Mesendoderm (in vitro differentiated cells): Measurements from ENCODE around the gene STK35. TPM values are rescaled to one million over a fixed set of nuclear protein-coding genes. Genes with fewer than 3 reads are reported as not detected.
A peak's percentile ranks its signal among the peaks of the same experiment; 100 is the strongest.

Source experiments
- DNase-seq: peaks from one replicate; pipeline ENCODE4 v3.0.0; 2013
- H2AK5ac ChIP-seq: 2 replicates; pipeline ENCODE4 v1.6.1; 2013; ENCODE audit warnings: low read length, inconsistent platforms
- H2BK120ac ChIP-seq: 2 replicates; pipeline ENCODE4 v1.6.1; 2013; ENCODE audit warnings: low read depth, mild to moderate bottlenecking, low read length, moderate library complexity, mixed read lengths
- H2BK15ac ChIP-seq: replicated peaks from 2 replicates; pipeline ENCODE4 v1.6.1; 2013; ENCODE audit warnings: low read depth, mild to moderate bottlenecking, moderate library complexity
- H2BK5ac ChIP-seq: 2 replicates; pipeline ENCODE4 v1.6.1; 2013; ENCODE audit warnings: low read length, inconsistent platforms
- H3K18ac ChIP-seq: 2 replicates; pipeline ENCODE4 v1.6.1; 2013; ENCODE audit warnings: mild to moderate bottlenecking, low read length, mixed read lengths
- H3K23ac ChIP-seq: one replicate; pipeline ENCODE4 v1.6.1; 2013; ENCODE audit warnings: low read length
- H3K27ac ChIP-seq: 2 replicates; pipeline ENCODE4 v1.5.1; 2013; ENCODE audit warnings: low read depth, mild to moderate bottlenecking, inconsistent platforms, low read length, moderate library complexity
- H3K27me3 ChIP-seq: 2 replicates; pipeline ENCODE4 v1.6.1; 2013; ENCODE audit warnings: low read length, control low read depth, mild to moderate bottlenecking, inconsistent platforms; ENCODE audit not compliant: insufficient read depth, poor library complexity
- H3K36me3 ChIP-seq: 2 replicates; pipeline ENCODE4 v1.6.1; 2013; ENCODE audit warnings: low read length, inconsistent platforms; ENCODE audit not compliant: control insufficient read depth, insufficient read depth
- H3K4ac ChIP-seq: one replicate; pipeline ENCODE4 v1.6.1; 2013; ENCODE audit warnings: low read depth, mild to moderate bottlenecking, low read length, moderate library complexity
- H3K4me1 ChIP-seq: 2 replicates; pipeline ENCODE4 v1.6.1; 2013; ENCODE audit warnings: low read depth, low read length, inconsistent platforms; ENCODE audit not compliant: control insufficient read depth
- H3K4me2 ChIP-seq: 2 replicates; pipeline ENCODE4 v1.6.1; 2013; ENCODE audit warnings: low read length
- H3K4me3 ChIP-seq: 2 replicates; pipeline ENCODE4 v1.5.1; 2013; ENCODE audit warnings: mild to moderate bottlenecking, low read length
- H3K56ac ChIP-seq: one replicate; pipeline ENCODE4 v1.6.1; 2013; ENCODE audit warnings: low read length
- H3K79me1 ChIP-seq: 2 replicates; pipeline ENCODE4 v1.6.1; 2013; ENCODE audit warnings: low read length, inconsistent platforms
- H3K79me2 ChIP-seq: 2 replicates; pipeline ENCODE4 v1.6.1; 2013; ENCODE audit warnings: mild to moderate bottlenecking, low read length; ENCODE audit not compliant: control insufficient read depth, insufficient read depth
- H3K9ac ChIP-seq: 2 replicates; pipeline ENCODE4 v1.6.1; 2013; ENCODE audit warnings: low read length, inconsistent platforms
- H4K5ac ChIP-seq: one replicate; pipeline ENCODE4 v1.6.1; 2013; ENCODE audit warnings: low read length
- H4K8ac ChIP-seq: one replicate; pipeline ENCODE4 v1.6.1; 2013; ENCODE audit warnings: low read depth, mild to moderate bottlenecking, control low read depth, low read length, moderate library complexity
- WGBS: extraction: QIAGEN DNeasy Blood & Tissue Kit; methylation state at CpG from one replicate; pipeline ENCODE4 v1.1.7; 2013; ENCODE audit warnings: low lambda C conversion rate, missing lambda C conversion rate; ENCODE audit not compliant: insufficient coverage; ENCODE audit errors: extremely low coverage; 5-methylcytosine and 5-hydroxymethylcytosine counted together
- polyA plus RNA-seq, 2 experiments: library from polyadenylated mRNA; stranded (reverse); fragments of 200-250 nt; gene quantifications; one replicate each; pipeline ENCODE4 v1.2.3, GENCODE V29; 2013

Gene STK35
- polyA plus RNA-seq (2013, experiment 1 of 2) = 25.0 TPM
- polyA plus RNA-seq (2013, experiment 2 of 2) = 24.3 TPM

- Histone ChIP-seq H3K9ac (peak within 1 kb of the TSS; percentile 81), H2AK5ac (no peak within 1 kb of the TSS), H3K4me2 (peak within 1 kb of the TSS; percentile 61), H3K27ac (peak within 1 kb of the TSS; percentile 96), H3K79me1 (peaks cover 13% of the 10 kb centered on the region), H3K4me3 (peak within 1 kb of the TSS; percentile 79), H3K4ac (peak within 1 kb of the TSS; percentile 61), H3K79me2 (peaks cover 27% of the 10 kb centered on the region), H2BK5ac (peak within 1 kb of the TSS; percentile 92), H3K23ac (peak within 1 kb of the TSS; percentile 20), H4K8ac (no peak within 1 kb of the TSS), H3K18ac (peak within 1 kb of the TSS; percentile 89), H3K4me1 (peaks cover 4% of the 10 kb centered on the region), H3K56ac (peak within 1 kb of the TSS; percentile 88), H3K27me3 (no peaks in the 10 kb centered on the region), H2BK15ac (no peak within 1 kb of the TSS), H2BK120ac (no peak within 1 kb of the TSS), H4K5ac (peak within 1 kb of the TSS; percentile 96), H3K36me3 (no peaks in the 10 kb centered on the region)
- DNase-seq = no peak
- WGBS = no CpG with 5 or more reads among the region's 32 CpGs
Measured at GRCh38 chr20:2101057-2101864, at the start of gene STK35. STK35 (plus strand) TSS chr20:2101827; CDS start chr20:2101882, 55 bp downstream.

- Histone ChIP-seq H3K4me3 (no peak overlapping the region), H2BK15ac (no peak overlapping the region), H4K8ac (no peak overlapping the region), H3K79me1 (no peaks in the 10 kb centered on the region), H3K56ac (no peak overlapping the region), H3K27me3 (no peaks in the 10 kb centered on the region), H3K18ac (no peak overlapping the region), H2AK5ac (no peak overlapping the region), H2BK120ac (no peak overlapping the region), H3K4me1 (no peaks in the 10 kb centered on the region), H4K5ac (no peak overlapping the region), H3K23ac (no peak overlapping the region), H3K9ac (no peak overlapping the region), H3K79me2 (no peaks in the 10 kb centered on the region), H3K27ac (no peak overlapping the region), H3K4me2 (no peak overlapping the region), H2BK5ac (no peak overlapping the region), H3K36me3 (no peaks in the 10 kb centered on the region), H3K4ac (no peak overlapping the region)
- WGBS = no CpG with 5 or more reads among the region's 2 CpGs
- peak; percentile 44 for DNase-seq
Measured at GRCh38 chr20:2051946-2052345, 49.7 kb upstream of the STK35 start.

- no CpG with 5 or more reads among the region's 1 CpG for WGBS
- H4K5ac ChIP-seq = no peak overlapping the region
- no peak overlapping the region for H2AK5ac ChIP-seq
- no peak overlapping the region for H2BK120ac ChIP-seq
- H3K4me1 ChIP-seq = no peaks in the 10 kb centered on the region
- H3K23ac ChIP-seq = no peak overlapping the region
- no peak overlapping the region for H3K56ac ChIP-seq
- H3K27me3 ChIP-seq = no peaks in the 10 kb centered on the region
- H2BK15ac ChIP-seq = no peak overlapping the region
- no peak overlapping the region for H3K4ac ChIP-seq
- H3K79me1 ChIP-seq = no peaks in the 10 kb centered on the region
- no peak overlapping the region for H3K4me2 ChIP-seq
- no peak overlapping the region for H2BK5ac ChIP-seq
- H3K36me3 ChIP-seq = no peaks in the 10 kb centered on the region
- no peak overlapping the region for H3K18ac ChIP-seq
- DNase-seq = peak; percentile 22
- H3K27ac ChIP-seq = no peak overlapping the region
- H3K79me2 ChIP-seq = no peaks in the 10 kb centered on the region
- no peak overlapping the region for H4K8ac ChIP-seq
- H3K4me3 ChIP-seq = no peak overlapping the region
- H3K9ac ChIP-seq = no peak overlapping the region
Measured at GRCh38 chr20:2052741-2053140, 48.9 kb upstream of the STK35 start.

- Histone ChIP-seq H2BK120ac (no peak overlapping the region), H2BK5ac (no peak overlapping the region), H4K5ac (no peak overlapping the region), H2BK15ac (no peak overlapping the region), H3K23ac (no peak overlapping the region), H3K56ac (no peak overlapping the region), H3K9ac (no peak overlapping the region), H2AK5ac (no peak overlapping the region), H3K4me2 (no peak overlapping the region), H3K27ac (no peak overlapping the region), H3K4me1 (no peaks in the 10 kb centered on the region), H3K4me3 (no peak overlapping the region), H4K8ac (no peak overlapping the region), H3K18ac (no peak overlapping the region), H3K36me3 (no peaks in the 10 kb centered on the region), H3K27me3 (no peaks in the 10 kb centered on the region), H3K4ac (no peak overlapping the region), H3K79me1 (no peaks in the 10 kb centered on the region), H3K79me2 (no peaks in the 10 kb centered on the region)
- no peak for DNase-seq
Measured at GRCh38 chr20:2053615-2054014, 48.0 kb upstream of the STK35 start.

GRCh38 chr20:2054911-2055310 lies 46.7 kb upstream of the STK35 start:
- Histone ChIP-seq H2BK120ac (no peak overlapping the region), H3K4me2 (no peak overlapping the region), H3K4ac (no peak overlapping the region), H3K23ac (no peak overlapping the region), H3K4me3 (no peak overlapping the region), H2BK5ac (no peak overlapping the region), H2AK5ac (no peak overlapping the region), H3K79me1 (no peaks in the 10 kb centered on the region), H3K27me3 (no peaks in the 10 kb centered on the region), H3K18ac (no peak overlapping the region), H3K36me3 (no peaks in the 10 kb centered on the region), H3K9ac (no peak overlapping the region), H2BK15ac (no peak overlapping the region), H3K56ac (no peak overlapping the region), H3K4me1 (no peaks in the 10 kb centered on the region), H3K27ac (no peak overlapping the region), H3K79me2 (no peaks in the 10 kb centered on the region), H4K5ac (no peak overlapping the region), H4K8ac (no peak overlapping the region)
- DNase-seq = no peak

- Histone ChIP-seq H3K27me3 (no peaks in the 10 kb centered on the region), H3K79me1 (no peaks in the 10 kb centered on the region), H3K18ac (no peak overlapping the region), H3K4me2 (no peak overlapping the region), H2BK120ac (no peak overlapping the region), H2AK5ac (no peak overlapping the region), H3K4ac (no peak overlapping the region), H4K8ac (no peak overlapping the region), H3K4me1 (no peaks in the 10 kb centered on the region), H2BK5ac (no peak overlapping the region), H3K79me2 (no peaks in the 10 kb centered on the region), H3K9ac (no peak overlapping the region), H3K23ac (no peak overlapping the region), H3K4me3 (no peak overlapping the region), H4K5ac (no peak overlapping the region), H2BK15ac (no peak overlapping the region), H3K56ac (no peak overlapping the region), H3K27ac (no peak overlapping the region), H3K36me3 (no peaks in the 10 kb centered on the region)
- no CpG with 5 or more reads among the region's 2 CpGs for WGBS
- DNase-seq = no peak
Measured at GRCh38 chr20:2059411-2059810, 42.2 kb upstream of the STK35 start.
